MM.1S (cell line): ENCODE measurements around the gene FOXI2.

Source experiments
- DNase-seq: peaks from one replicate; pipeline ENCODE4 v3.0.0-alpha.2; 2015
- H2AFZ ChIP-seq: fragments of 300-600 bp; sonication (generic); 2 replicates; pipeline ENCODE4 v1.6.0; 2016; ENCODE audit warnings: antibody characterized with exemption, low read length
- H3F3A ChIP-seq: fragments of 300-600 bp; sonication (generic); 2 replicates; pipeline ENCODE4 v1.6.1; 2016; ENCODE audit warnings: mild to moderate bottlenecking, antibody characterized with exemption, low read length, moderate library complexity, mixed read lengths; ENCODE audit not compliant: insufficient read depth
- H3K27ac ChIP-seq: fragments of 300-600 bp; sonication (generic); 2 replicates; pipeline ENCODE4 v1.5.1; 2016; ENCODE audit warnings: mild to moderate bottlenecking, low read length
- H3K27me3 ChIP-seq: fragments of 300-600 bp; sonication (generic); replicated peaks from 2 replicates; pipeline ENCODE4 v1.6.0; 2016; ENCODE audit warnings: low read length; ENCODE audit not compliant: insufficient read depth
- H3K36me3 ChIP-seq: fragments of 300-600 bp; sonication (generic); replicated peaks from 2 replicates; pipeline ENCODE4 v1.6.1; 2016; ENCODE audit warnings: mild to moderate bottlenecking, low read length, mixed read lengths; ENCODE audit not compliant: insufficient read depth
- H3K4me1 ChIP-seq: fragments of 300-600 bp; sonication (generic); 2 replicates; pipeline ENCODE4 v1.6.1; 2016; ENCODE audit warnings: low read length, mixed read lengths
- H3K4me2 ChIP-seq: fragments of 300-600 bp; sonication (generic); 2 replicates; pipeline ENCODE4 v1.6.0; 2016; ENCODE audit warnings: low read depth, low read length
- H3K4me3 ChIP-seq: fragments of 300-600 bp; sonication (generic); 2 replicates; pipeline ENCODE4 v1.5.1; 2016; ENCODE audit warnings: low read length, mixed read lengths
- H3K79me2 ChIP-seq: fragments of 300-600 bp; sonication (generic); 2 replicates; pipeline ENCODE4 v1.6.1; 2016; ENCODE audit warnings: mixed run types, low read length, mixed read lengths
- H3K9ac ChIP-seq: fragments of 300-600 bp; sonication (generic); 2 replicates; pipeline ENCODE4 v1.6.1; 2016; ENCODE audit warnings: low read length, mixed read lengths
- H3K9me2 ChIP-seq: fragments of 300-600 bp; sonication (generic); replicated peaks from 2 replicates; pipeline ENCODE4 v1.6.1; 2016; ENCODE audit warnings: mild to moderate bottlenecking, low read length, mixed read lengths; ENCODE audit not compliant: insufficient read depth
- H3K9me3 ChIP-seq: fragments of 300-600 bp; sonication (generic); replicated peaks from 2 replicates; pipeline ENCODE4 v1.6.1; 2016; ENCODE audit warnings: mild to moderate bottlenecking, low read length, mixed read lengths; ENCODE audit not compliant: insufficient read depth
- H4K20me1 ChIP-seq: fragments of 300-600 bp; sonication (generic); 2 replicates; pipeline ENCODE4 v1.6.1; 2016; ENCODE audit warnings: mild to moderate bottlenecking, low read length, moderate library complexity, mixed read lengths; ENCODE audit not compliant: insufficient read depth
- EZH2 ChIP-seq: fragments of 300-600 bp; sonication (generic); optimal IDR thresholded peaks from 2 replicates; pipeline ENCODE3; 2017; ENCODE audit warnings: low read depth, mild to moderate bottlenecking, antibody characterized with exemption, low read length, mixed read lengths
- EZH2phosphoT487 ChIP-seq: fragments of 300-600 bp; sonication (generic); IDR thresholded peaks from 2 replicates; pipeline ENCODE4 v1.6.1; 2018; ENCODE audit warnings: antibody characterized with exemption, low read length
- TF ChIP-seq, protein P1 (sequence below): fragments of 300-600 bp; sonication (generic); IDR thresholded peaks from 2 replicates; pipeline ENCODE4 v1.5.1; 2016; ENCODE audit warnings: antibody characterized with exemption, low read length, mixed read lengths

The FOXI2 gene

DNA sequence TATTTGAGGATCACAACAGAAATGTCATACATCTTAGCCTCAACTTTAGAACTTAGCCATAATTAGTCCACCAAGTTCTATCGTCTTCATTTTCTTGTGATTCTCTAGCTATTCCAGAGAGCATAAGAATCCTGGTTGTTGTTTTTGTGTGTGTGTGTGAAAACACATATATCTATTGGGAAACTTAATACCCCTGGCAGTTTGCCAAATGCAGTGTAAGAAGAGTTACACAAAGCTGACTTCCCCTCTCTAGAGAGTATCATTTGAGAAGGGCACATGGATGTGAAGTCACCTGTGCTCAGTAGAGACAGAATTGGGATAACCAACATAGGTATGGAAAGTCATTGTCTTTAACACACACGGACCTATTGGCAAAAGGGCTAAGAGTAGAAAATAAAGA lies 19.3 kb downstream of the FOXI2 start:
- Histone ChIP-seq H3K4me2 (no peak overlapping the region), H3K4me1 (no peaks in the 10 kb centered on the region), H2AFZ (no peak overlapping the region), H3K9me2 (no peaks in the 10 kb centered on the region), H3K9ac (no peak overlapping the region), H3K9me3 (no peaks in the 10 kb centered on the region), H3K27ac (no peak overlapping the region), H3F3A (no peaks in the 10 kb centered on the region), H3K27me3 (no peaks in the 10 kb centered on the region), H3K79me2 (no peaks in the 10 kb centered on the region), H3K36me3 (no peaks in the 10 kb centered on the region), H4K20me1 (no peaks in the 10 kb centered on the region), H3K4me3 (no peak overlapping the region)
- TF ChIP-seq EZH2phosphoT487 = no peak
- no peak for TF ChIP-seq EZH2
- TF ChIP-seq, protein P1, sequence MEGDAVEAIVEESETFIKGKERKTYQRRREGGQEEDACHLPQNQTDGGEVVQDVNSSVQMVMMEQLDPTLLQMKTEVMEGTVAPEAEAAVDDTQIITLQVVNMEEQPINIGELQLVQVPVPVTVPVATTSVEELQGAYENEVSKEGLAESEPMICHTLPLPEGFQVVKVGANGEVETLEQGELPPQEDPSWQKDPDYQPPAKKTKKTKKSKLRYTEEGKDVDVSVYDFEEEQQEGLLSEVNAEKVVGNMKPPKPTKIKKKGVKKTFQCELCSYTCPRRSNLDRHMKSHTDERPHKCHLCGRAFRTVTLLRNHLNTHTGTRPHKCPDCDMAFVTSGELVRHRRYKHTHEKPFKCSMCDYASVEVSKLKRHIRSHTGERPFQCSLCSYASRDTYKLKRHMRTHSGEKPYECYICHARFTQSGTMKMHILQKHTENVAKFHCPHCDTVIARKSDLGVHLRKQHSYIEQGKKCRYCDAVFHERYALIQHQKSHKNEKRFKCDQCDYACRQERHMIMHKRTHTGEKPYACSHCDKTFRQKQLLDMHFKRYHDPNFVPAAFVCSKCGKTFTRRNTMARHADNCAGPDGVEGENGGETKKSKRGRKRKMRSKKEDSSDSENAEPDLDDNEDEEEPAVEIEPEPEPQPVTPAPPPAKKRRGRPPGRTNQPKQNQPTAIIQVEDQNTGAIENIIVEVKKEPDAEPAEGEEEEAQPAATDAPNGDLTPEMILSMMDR = no peak
- no peak for DNase-seq

DNA sequence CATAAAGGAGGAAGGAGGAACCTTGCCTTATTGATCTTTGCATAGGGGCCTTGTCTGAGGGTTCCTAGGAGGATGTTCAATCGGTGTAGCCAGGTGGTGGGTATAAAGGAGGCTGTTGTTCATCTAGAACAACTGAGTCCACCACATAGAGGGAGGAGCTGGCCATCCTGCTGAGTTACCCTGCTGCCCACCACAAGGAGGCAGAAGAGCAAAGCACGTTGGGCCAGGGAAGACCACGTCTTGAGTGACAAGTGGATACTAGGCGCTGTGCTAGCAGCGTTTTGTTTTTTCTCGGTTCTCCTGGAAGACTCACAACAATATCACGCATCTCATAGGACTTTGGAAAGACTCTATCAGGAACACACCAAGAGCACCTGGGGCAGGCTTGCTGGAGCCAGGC lies 20.0 kb downstream of the FOXI2 start:
- no peaks in the 10 kb centered on the region for H3K79me2 ChIP-seq
- H3K4me3 ChIP-seq = no peak overlapping the region
- no peaks in the 10 kb centered on the region for H3F3A ChIP-seq
- H3K9me2 ChIP-seq = no peaks in the 10 kb centered on the region
- H3K27ac ChIP-seq = no peak overlapping the region
- no peaks in the 10 kb centered on the region for H3K27me3 ChIP-seq
- H3K4me2 ChIP-seq = no peak overlapping the region
- no peaks in the 10 kb centered on the region for H3K4me1 ChIP-seq
- no peaks in the 10 kb centered on the region for H4K20me1 ChIP-seq
- no peak overlapping the region for H2AFZ ChIP-seq
- no peaks in the 10 kb centered on the region for H3K36me3 ChIP-seq
- DNase-seq = no peak
- H3K9ac ChIP-seq = no peak overlapping the region
- H3K9me3 ChIP-seq = no peaks in the 10 kb centered on the region
- TF ChIP-seq EZH2phosphoT487 (no peak), EZH2 (no peak)
- TF ChIP-seq, protein P1 = peak; percentile 18

DNA sequence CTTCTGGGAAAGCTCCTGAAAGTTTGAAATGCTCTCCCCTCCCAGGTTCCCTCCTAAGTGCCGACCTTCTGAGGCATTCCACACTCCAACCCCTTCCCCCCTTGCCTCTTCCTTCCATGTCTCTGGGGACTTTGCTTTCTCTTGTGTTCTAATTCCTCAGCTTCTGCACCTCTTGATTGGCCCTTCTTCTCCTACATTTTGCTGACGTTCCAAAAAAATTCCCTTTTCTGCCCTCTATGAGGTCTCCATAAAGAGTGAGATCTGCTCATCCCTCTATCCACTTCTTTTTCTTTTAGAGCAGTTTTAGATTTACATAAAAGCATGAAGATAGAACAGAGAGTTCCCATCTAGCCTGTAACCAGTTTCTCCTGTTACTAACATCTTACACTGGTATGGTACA lies 22.3 kb downstream of the FOXI2 start:
- no peaks in the 10 kb centered on the region for H3K79me2 ChIP-seq
- no peaks in the 10 kb centered on the region for H3K27me3 ChIP-seq

More for the DNA sequence above, 22.3 kb downstream of the FOXI2 start:
- Histone ChIP-seq H3K9me2 (no peaks in the 10 kb centered on the region), H3K4me1 (no peaks in the 10 kb centered on the region), H3K36me3 (no peaks in the 10 kb centered on the region), H3K27ac (no peak overlapping the region), H3K9ac (no peak overlapping the region), H2AFZ (no peak overlapping the region), H4K20me1 (no peaks in the 10 kb centered on the region), H3K4me2 (no peak overlapping the region), H3F3A (no peaks in the 10 kb centered on the region), H3K9me3 (no peaks in the 10 kb centered on the region), H3K4me3 (no peak overlapping the region)
- TF ChIP-seq EZH2phosphoT487 (no peak), EZH2 (no peak)
- TF ChIP-seq, protein P1 = no peak
- no peak for DNase-seq
